ENCODE measurements around the gene TUBGCP4. TPM values are rescaled to one million over a fixed set of nuclear protein-coding genes. Genes with fewer than 3 reads are reported as not detected.

Gene TUBGCP4
- total RNA-seq, 1 donor from 2014 or later = 13.2 TPM

DNA sequence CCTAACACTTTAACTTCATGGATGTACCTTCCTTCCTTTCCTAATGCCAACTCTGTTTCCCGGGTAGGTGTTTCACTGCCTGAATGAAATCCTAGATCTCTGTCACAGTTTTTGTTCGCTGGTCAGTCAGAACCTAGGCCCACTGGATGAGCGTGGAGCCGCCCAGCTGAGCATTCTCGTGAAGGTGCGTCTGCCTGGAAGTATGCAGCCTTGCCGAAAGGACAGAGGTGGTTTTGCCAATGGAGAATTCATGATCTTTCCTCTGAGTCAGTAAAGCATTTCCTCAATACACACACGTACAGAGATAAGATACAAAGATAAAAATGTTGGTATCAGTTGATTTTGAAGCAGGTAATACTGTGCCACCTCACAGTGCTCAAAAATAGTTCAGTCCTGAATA lies 32.7 kb downstream of the TUBGCP4 start:
- DNase-seq = no peak

DNA sequence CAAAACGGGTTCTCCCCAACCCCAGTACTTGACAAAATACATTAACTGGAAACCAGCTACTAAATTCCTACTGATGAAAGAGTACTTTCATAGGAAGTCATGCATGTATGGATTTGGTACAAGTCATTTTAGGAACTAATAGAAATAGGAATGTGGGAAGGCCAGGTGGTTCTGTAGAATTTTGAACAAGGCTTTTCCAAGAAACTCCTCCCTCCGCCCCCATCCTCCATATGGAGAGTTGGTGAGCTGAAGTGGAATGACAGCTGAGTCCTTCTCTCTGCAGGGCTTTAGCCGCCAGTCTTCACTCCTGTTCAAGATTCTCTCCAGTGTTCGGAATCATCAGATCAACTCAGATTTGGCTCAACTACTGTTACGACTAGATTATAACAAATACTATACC lies 33.2 kb downstream of the TUBGCP4 start:
- DNase-seq = peak; percentile 2

DNA sequence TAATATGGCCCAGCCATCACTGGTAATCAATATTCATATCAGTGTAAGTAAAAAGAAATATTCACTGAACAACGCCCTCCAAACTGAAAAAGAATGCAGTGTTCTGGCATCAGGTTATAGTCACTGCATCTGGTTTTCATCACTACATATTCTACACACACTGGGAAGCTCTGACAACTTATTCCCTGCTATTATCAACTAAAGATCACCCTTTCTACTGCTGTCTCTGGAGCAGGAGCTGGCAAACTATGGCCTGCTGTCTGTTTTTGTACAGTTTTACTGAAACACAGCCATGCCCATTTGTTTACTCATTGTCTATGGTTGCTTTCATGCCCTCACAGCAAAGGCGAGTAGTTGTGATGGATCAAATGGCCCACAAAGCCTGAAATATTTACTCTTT lies 35.3 kb downstream of the TUBGCP4 start:
- no peak for DNase-seq

DNA sequence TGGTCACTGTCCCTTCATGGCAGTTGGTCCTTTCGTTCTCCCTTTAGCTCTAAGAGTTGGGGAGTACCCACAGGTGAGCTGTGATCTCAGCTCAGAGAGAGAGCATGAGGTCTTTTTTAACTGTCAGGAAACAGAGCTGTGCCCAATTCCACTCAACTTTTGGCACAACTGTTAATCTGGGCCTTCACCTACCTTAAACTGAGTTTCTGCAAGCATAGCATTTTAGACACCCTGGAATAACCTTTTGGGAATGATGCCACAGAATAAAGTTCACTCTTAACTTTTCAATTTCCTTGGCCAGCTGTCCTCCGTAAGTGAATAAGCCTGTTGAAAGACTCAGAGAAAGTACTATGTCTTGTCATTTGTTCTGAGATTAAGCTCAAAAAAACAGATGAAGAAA lies 35.9 kb downstream of the TUBGCP4 start:
- DNase-seq = no peak

DNA sequence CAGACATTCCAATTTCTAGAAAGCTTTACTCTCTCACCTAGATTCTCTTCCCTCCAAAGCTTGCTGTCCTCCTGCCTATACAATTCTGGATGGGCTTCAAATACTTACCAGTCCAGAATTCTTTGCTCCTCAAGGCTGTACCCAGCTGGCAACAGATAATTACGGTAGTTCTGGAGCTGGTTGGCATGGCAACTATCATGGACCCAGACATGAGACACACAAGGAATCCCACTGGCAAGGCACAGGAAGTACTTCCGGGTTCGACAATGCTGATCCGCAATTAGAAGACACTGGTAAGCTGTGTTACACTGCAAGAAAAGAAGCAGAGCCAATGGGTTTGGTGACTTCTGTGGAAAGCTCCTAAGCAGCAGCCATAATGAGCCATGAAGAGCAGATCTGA lies 37.9 kb downstream of the TUBGCP4 start:
- no peak for DNase-seq

DNA sequence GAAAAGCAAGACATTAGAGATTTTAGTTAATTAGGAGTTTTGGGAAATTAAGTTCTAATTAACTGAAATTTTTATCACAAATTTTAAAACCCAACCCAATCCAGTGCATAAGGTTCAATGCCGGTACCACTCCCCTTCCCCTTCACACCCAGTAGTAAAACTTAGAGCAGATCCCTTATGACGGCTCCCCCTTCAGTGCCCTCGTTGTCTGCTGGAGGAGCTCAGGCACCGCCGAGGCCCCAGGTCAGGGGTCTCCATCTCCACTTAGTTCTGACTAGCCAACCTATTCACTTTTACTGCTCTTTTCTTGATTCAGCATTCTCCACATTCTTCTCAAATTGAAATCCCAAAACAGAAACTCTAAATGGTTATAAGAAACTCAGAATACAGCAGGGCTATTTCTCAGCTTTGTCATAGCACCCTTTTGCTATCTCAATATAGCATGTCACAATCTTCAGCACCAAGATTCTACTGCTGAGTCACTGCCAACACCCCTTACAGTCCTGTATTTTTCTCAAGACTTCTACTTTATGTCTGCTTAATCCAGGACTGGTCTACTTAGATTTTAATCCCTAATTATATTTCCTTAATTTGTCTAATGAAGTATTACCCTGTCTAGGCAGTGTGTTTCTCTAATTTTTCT lies 39.8 kb downstream of the TUBGCP4 start:
- DNase-seq = no peak

DNA sequence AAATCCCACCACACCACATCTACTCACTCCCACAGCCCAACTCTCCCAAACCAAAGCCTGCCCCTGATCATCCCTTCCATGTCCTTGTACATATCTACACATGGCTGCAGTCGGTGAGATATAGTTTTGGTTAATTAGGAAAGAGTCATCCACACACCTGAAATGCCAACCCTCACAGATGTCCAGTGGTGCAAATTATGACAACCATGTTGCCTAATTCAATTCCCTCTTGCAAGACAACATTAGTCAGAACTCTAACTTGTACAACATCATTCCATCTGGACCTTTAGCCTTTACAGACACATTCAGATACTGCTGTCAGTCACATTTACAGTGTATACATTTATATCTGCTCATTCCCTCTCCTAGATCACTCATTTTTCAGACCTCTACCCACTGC lies 41.2 kb downstream of the TUBGCP4 start:
- no peak for DNase-seq

DNA sequence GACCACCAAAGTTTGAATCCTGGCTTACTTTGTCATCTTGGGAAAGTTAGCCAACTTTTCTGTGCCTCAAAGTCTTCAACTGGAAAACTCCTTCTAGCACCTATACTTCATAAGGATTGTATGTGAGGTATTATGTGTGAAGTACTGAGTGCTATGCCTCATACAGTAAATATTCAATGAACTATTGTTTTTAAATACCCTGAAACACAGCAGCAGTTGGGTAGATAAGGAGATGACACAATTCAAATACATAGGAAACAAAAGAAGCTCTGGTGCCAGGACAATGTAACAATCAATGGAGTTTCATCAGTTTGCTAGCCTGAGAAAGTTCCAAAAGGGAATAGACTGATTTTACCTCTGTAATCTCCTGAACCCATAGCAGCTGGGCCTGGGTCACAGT lies 43.3 kb downstream of the TUBGCP4 start:
- DNase-seq = no peak

DNA sequence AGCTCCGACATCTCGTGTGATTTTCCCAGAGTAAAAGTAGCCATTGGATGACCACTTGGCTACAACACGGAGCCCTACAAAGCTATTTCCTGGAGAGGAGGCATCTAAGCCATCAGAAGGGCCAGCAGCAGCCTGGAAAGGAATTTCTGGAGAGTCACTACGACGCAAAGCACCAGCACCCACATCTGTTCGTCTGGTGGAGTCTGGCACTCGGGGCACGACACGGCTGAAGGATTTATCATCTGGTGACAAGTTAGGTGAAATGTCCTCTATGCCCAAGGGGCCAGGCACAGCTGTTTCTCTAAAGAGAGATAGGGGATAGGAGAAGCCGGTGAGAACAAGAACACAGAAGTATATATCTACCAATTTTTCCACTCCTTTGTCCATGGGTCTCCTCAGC lies 49.5 kb downstream of the TUBGCP4 start:
- no peak for DNase-seq

DNA sequence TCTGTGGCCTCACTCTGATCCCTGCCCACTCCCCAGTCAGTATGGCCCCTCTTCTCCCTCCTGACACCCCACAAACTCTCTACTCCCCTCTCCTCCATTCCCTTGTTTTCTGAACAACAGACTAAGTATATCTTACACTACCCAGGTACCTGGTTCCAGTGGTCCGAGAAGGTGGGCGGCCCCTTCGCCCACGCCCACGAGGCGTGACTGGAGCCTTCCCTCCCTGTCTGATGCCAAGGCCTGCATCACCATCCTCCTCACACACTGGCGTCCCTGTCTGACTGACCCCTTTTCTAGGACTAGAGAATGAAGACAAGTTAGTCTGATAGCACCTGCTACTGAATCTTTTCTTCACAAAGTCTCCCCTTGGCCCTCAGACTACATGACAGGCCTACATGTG lies 50.0 kb downstream of the TUBGCP4 start:
- DNase-seq = no peak

DNA sequence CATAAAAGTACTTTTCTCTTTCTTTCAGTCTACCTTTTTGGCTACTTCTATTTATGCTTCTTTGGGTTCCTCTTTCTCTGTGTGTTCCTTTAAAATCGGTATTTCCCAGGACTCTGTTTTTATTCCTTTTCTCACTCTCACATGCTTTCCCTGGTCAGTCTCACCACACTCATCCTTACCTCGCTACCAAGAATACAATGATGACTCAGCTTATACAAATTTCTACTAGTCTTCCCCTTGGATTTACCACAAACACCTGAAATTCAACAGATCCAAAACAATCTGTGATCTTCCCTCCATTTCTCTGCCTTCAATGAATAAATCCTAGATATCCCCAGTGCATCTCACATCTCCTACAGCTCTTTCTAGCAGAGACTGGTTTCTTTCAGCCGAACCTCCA lies 52.9 kb downstream of the TUBGCP4 start:
- DNase-seq = no peak

DNA sequence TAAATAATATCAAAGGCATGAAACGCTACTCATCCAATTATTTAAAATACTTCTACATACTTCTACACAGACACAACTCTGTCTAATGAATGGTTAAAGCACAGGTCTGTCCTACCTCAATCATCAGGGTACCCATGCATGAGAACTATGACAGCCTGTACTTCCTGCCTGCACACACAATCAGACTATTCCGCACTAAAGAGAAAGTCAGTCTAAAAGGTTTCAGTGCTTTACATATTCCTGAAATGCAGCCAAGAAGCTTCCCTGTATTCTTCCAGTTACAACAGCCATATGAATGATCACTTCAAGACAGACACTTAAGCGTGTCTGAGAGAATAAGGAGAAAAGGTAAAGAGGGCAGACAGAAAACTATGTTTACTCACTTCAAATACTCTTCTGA lies 58.8 kb downstream of the TUBGCP4 start:
- peak; percentile 38 for DNase-seq

DNA sequence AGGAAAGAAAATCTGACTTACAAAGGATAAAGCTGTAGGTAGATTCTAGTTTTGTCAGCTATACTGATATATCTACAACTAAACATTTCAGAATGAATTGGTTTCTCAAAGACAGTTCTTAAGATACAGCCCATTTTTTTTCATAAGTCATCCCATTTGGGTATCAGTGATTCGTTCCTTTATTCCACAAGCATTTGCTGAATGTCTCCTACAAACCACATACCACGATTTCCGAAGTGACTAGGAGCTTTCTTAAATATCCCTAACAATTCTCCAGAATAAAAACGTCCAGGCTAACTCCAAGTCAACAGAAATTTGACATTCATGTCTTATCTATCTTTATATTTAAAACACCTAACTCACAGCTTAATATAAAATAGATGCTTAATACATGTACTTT lies 62.3 kb downstream of the TUBGCP4 start:
- no peak for DNase-seq

DNA sequence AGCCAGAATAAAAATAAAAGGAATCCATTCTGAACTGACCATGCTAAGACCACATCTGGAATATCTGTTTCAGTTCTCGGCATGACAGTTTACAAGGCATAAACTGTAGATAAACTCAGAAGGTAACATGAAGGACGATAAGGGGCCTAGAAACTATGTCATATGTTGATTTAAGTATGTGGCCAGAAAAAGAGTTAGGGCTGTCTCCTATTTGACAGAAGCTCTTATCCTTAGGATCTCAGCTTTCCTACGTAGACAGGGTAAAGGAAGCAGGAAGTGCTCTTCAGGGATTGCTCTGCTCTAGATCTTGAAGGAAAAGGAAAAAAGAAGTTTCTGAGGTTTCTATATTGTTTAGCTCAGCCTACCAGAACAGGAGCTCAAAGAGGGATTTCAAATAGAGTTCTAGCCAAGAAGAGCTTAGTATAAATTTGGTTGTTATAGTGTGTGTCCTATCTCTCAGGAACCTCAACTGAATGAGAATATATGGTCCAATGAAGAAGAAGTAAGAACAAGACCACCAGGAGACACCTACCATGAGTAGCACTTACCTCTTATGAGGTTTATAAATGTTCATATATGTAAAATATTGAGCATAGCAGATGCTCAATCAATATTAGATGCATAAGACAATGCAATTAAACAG lies 62.9 kb downstream of the TUBGCP4 start:
- DNase-seq = no peak

DNA sequence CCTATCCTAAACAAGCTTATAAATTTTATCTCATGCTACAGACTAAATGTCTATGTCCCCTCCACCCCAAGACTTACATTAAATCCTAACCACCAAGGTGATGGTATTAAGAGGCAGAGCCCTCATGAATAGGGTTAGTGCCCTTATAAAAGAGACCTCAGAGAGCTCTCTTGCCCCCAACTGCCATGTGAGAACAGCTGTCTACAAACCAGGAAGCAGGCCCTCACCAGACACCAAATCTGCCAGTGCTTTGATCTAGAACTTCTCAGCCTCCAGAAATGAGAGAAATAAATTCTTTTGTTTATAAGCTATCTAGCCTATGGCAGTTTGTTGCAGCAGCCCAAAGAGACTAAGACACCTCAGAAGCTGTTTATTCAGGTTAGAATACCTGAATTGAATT lies 63.5 kb downstream of the TUBGCP4 start:
- DNase-seq = no peak

DNA sequence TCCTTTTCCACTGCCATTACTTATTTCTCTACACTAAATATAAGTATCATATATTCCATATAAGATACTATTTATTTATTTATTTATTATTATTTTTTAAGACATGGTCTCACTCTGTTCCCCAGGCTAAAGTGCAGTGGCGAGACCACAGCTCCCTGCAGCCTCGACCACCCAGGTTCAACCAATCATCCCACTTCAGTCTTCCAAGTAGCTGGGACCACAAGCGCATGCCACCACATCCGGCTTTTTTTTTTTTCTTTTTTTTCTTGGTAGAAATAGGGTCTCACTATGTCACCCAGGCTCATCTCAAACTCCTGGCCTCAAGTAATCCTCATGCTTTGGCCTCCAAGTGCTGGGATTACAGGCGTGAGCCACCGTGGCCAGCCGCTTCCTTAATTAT lies 65.5 kb downstream of the TUBGCP4 start:
- no peak for DNase-seq

DNA sequence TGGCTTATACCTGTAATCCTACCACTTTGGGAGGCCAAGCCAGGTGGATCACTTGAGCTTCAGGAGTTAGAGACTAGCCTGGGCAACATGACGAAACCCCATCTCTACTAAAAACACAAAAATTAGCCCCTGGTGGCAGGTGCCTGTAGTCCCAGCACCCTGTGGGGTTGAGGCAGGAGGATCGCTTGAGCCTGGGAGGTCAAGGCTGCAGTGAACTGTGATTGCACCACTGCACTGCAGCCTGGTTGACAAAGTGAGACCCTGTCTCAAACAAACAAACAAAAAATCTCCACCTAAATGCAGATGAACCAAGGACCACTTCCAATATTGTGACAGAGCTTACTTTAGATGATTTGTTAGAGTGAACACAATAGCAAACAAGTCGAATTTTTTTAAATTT lies 68.4 kb downstream of the TUBGCP4 start:
- DNase-seq = no peak

DNA sequence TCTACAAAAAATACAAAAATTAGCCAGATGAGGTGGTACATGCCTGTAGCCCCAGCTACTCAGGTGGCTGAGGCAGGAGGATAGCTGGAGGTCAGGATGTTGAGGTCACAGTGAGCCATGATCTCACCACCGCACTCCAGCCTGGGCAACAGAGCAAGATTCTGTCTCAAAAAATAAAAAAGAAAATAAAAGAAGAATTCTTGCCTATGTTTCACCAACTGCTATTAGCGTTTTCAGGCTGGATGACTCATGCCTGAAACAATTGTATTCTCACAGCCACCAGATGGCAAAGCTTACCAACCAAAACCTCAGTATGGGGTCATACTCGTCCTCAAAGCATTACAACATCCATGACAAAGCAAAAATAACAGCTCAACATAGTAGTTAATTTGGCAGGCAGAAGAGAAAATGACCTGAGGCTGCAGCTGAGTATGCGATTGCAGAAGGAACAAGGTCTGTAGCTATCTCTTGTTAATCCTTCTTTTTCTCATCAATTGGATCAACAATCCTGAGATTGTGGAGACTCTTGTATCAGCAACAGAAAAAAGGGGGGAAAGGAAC lies 69.9 kb downstream of the TUBGCP4 start:
- DNase-seq = peak; percentile 52

DNA sequence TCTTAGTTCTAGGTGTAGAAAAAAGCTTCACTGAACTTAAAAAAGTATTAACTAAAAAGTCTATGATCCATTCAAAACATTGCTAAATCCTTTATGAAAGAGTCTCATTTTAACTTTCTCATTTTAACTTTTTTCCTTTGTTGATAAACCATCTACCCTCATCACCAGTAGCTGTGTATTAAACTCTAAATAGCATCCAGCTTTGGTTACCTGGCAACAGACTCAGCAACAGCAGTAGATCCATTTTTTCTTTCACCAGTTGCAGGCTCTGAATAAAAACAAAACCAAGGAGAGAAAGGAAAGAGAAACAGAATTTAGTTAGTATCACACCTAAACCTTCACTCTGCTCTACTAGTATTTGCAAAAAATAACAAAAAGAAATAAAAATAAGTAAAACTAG lies 70.4 kb downstream of the TUBGCP4 start:
- no peak for DNase-seq

DNA sequence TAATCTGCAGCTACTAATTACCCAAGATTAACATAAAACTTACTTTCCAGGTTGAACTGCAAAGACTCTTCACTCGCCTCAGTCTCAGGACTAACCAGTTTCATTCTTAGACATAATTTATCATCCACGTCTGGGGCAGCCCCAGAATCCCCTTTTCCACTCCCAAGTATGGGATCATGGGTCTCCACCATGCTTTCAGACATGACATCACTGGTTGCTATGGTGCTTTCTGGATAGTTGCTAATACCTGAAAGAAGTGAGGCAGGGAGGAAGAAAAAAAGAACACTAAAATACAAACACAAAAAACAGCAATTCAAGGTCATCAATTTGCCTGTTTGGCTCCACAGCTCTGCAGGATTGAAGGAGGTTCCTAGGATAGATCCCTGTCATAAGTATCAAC lies 75.4 kb downstream of the TUBGCP4 start:
- DNase-seq = no peak

DNA sequence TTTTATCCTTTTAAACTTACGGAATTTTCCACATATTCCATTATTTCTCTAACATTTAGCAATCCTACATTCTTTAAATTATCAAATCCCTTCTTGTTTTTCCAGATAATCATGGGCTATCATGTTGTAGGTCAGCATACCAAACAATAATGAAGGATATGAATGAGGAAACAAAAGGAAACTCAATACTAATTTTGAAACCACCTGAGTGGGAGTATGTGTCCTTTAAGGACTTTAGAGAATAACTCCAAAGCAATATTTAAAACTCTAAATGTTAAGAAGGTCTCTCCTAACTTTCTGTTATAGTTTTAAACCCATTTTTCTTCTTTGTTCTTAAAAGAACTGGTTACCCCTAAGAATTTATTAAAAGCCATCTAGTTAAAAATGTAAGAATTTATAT lies 79.1 kb downstream of the TUBGCP4 start:
- no peak for DNase-seq

Measured in tongue (tissue), 2 donors.